ENCODE measurements around the gene PCDHAC1. TPM values are rescaled to one million over a fixed set of nuclear protein-coding genes. Genes with fewer than 3 reads are reported as not detected.

The PCDHAC1 gene
- total RNA-seq, 1 donor = under 0.01 TPM

DNA sequence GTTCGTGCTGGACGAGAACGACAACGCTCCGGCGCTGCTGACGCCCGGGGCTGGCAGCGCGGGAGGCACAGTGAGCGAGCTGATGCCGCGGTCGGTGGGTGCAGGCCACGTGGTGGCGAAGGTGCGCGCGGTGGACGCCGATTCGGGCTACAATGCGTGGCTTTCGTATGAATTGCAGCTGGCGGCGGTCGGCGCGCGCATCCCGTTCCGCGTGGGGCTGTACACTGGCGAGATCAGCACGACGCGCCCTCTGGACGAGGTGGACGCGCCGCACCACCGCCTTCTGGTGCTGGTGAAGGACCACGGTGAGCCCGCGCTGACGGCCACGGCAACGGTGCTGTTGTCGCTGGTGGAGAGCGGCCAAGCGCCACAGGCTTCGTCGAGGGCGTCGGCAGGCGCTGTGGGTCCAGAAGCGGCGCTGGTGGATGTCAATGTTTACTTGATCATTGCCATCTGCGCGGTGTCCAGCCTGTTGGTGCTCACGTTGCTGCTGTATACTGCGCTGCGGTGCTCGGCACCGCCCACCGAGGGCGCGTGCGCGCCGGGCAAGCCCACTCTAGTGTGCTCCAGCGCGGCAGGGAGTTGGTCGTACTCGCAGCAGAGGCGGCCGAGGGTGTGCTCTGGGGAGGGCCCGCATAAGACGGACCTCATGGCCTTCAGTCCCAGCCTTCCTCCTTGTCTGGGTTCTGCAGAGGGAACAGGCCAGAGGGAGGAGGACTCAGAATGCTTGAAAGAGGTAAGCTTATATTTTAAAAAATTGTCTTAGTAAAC lies 42.0 kb upstream of the PCDHAC1 start:
- H3K4me3 ChIP-seq (ENCODE audit: low read depth, low read length) = no peak overlapping the region
- DNase-seq (ENCODE audit: low read depth) = no peak

DNA sequence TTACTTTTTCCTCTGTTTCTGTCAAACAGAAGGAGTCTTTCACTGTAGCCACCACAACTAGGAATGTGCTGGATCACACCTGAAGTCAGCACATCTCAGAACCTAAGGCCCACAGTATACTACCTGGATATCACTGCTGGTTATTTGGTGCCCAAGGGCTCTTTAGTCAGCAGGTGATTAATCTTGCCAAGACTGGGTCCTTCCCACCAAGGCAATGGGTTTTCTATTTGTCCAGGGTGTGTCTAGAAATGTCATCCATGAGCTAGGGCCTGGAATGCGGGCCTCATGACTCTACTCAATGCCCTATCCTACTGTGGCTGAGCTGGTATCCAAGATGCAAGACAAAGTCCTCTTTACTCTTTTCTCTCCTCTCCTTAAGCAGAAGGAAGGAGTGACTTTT lies 9.8 kb upstream of the PCDHAC1 start:
- TF ChIP-seq, protein P1, sequence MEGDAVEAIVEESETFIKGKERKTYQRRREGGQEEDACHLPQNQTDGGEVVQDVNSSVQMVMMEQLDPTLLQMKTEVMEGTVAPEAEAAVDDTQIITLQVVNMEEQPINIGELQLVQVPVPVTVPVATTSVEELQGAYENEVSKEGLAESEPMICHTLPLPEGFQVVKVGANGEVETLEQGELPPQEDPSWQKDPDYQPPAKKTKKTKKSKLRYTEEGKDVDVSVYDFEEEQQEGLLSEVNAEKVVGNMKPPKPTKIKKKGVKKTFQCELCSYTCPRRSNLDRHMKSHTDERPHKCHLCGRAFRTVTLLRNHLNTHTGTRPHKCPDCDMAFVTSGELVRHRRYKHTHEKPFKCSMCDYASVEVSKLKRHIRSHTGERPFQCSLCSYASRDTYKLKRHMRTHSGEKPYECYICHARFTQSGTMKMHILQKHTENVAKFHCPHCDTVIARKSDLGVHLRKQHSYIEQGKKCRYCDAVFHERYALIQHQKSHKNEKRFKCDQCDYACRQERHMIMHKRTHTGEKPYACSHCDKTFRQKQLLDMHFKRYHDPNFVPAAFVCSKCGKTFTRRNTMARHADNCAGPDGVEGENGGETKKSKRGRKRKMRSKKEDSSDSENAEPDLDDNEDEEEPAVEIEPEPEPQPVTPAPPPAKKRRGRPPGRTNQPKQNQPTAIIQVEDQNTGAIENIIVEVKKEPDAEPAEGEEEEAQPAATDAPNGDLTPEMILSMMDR (IDR thresholded peaks at IDR 0.05; ENCODE audit: insufficient read depth, low read depth, low read length) = no peak
- no peak overlapping the region for H3K4me3 ChIP-seq (ENCODE audit: low read depth, low read length)
- DNase-seq (ENCODE audit: low read depth) = no peak

More for the DNA sequence above, 42.0 kb upstream of the PCDHAC1 start:
- TF ChIP-seq, protein P1 (IDR thresholded peaks at IDR 0.05; ENCODE audit: insufficient read depth, low read depth, low read length) = no peak

DNA sequence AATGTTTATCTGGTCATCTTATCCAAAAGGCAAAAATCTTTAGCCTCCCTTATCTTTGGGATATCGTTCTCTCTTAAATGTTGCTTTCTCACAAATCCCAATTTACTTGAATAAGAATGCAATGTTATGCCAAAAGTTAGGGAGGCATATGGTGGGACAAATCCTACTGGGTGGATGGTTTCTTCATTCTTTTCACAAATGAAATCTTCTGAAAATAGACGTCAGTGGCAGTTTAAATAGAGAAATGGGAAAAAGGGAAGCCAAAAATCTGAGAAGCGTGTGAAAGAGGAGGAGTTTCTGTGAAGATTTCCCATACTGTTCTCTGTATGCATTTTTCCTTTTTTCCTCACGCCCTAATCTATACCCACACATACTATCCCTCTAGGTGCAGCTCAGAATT lies 2.5 kb upstream of the PCDHAC1 start:
- TF ChIP-seq, protein P1 (IDR thresholded peaks at IDR 0.05; ENCODE audit: insufficient read depth, low read depth, low read length) = no peak
- H3K4me3 ChIP-seq (ENCODE audit: low read depth, low read length) = no peak overlapping the region
- no peak for DNase-seq (ENCODE audit: low read depth)

DNA sequence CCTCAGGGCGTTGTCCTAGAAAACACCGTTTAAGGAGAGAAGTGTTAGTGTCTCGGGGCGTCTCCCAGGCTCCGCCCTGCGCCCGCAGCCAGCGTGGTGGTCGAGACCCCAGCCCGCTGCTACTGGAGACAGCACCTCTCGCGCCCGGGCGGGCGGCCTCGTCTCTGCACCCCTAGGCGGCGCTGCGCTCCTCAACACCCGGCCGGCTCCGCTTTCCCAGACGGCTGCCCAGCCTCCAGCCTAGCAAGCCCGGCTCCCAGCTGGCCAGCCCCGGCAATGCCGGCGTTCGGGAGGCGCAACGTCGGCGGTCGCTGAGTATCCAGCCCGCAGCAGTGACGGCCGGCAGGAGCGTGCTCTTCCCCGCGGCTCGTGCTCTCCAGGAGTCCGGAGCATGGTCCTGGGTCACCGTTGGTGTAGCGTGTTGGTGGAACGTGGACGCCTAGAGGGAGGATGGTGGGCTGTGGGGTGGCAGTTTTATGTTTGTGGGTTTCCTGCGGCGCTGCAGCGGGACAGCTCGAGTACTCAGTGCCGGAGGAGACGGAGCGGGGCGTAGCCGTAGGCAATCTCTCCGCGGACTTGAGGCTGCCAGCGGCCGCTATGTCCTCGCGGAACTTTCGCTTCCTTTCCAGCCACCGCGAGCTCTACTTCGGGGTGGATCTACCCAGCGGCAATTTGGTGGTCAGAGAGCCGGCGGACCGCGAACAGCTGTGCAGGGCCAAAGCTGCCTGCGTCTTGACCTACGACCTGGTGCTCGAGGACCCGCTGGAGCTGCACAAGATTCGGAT lies 536 bp downstream of the PCDHAC1 start:
- TF ChIP-seq, protein P1 (IDR thresholded peaks at IDR 0.05; ENCODE audit: insufficient read depth, low read depth, low read length) = peak; percentile 48
- peak overlapping the region; percentile 46 for H3K4me3 ChIP-seq (ENCODE audit: low read depth, low read length)
- peak; percentile 31 for DNase-seq (ENCODE audit: low read depth)

DNA sequence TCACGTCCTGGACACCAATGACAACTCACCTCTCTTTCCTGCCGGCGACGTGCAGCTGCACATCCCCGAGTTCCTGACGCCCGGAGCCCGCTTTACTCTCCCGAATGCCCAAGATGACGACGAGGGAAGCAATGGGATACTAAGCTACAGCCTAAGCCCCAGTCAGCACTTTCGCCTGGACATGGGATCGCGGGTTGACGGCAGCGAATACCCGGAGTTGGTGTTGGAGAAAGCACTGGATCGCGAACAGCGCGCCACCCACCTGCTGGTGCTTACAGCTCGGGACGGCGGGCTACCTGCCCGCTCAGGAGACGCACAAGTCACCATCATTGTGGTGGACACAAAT lies 1.1 kb downstream of the PCDHAC1 start:
- TF ChIP-seq, protein P1 (IDR thresholded peaks at IDR 0.05; ENCODE audit: insufficient read depth, low read depth, low read length) = no peak
- peak overlapping the region; percentile 46 for H3K4me3 ChIP-seq (ENCODE audit: low read depth, low read length)
- no peak for DNase-seq (ENCODE audit: low read depth)

DNA sequence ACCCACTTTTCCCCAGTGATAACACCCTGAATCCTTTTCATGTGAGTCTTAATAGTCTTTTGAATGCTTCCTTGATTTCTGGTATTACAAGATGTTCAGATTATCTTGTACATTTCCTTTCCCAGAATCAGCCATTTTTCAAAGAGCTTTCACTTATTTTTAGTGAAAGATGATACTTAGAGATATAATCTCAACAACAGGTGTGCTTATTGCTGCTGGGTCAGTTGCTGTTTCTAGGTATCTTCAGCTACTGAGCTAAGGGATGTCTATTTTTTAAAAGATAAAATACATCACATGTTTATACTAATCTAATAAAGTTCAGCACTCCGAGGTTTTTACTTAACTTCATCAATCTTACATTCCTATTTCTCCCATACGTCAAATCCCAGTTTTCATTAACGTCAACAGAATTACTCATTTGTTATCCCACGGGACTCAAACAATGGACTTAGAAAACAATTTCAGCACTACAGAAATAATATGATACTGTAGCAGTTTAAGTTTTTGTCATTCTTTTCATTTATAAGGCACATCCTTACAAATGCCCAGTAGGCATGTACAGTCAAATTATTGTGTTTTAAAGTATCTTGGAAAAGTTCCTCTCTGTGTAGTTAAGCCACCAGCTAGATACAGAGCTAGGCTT lies 9.0 kb downstream of the PCDHAC1 start:
- DNase-seq (ENCODE audit: low read depth) = no peak
- H3K4me3 ChIP-seq (ENCODE audit: low read depth, low read length) = no peak overlapping the region
- TF ChIP-seq, protein P1 (IDR thresholded peaks at IDR 0.05; ENCODE audit: insufficient read depth, low read depth, low read length) = no peak

Data from fibroblast of villous mesenchyme (primary cell).